Measurements from ENCODE around the gene SMIM26. TPM values are rescaled to one million over a fixed set of nuclear protein-coding genes. Genes with fewer than 3 reads are reported as not detected.

Gene SMIM26
- total and polyA plus RNA-seq, 2 of the 13 experiments (the other 11 are each of a cell fraction or from before 2014, with no cell fraction given): 214 to 249 TPM

- H2AFZ ChIP-seq (ENCODE audit: low read length): no peak overlapping the region
- ChIA-PET POLR2A (no interaction called here), CTCF (ENCODE audit: low intra/inter-chr PET ratio, low total read pairs) (no interaction called here)
- intact Hi-C loops (cut with micrococcal nuclease; ENCODE audit: unreplicated experiment) (no loop called here), in situ Hi-C loops (cut with HindIII; ENCODE audit: extremely low pct_ligation_motif_present, low pct_unique_long_range_greater_than_20kb) (no loop called here)
- no peaks in the 10 kb centered on the region for H3K9me3 ChIP-seq (ENCODE audit: low read length)
- TF ChIP-seq ZNF570 (CRISPR knock-in tag; IDR thresholded peaks at IDR 0.05; ENCODE audit: borderline replicate concordance): no peak
- TF ChIP-seq IRF1 (CRISPR knock-in tag; IDR thresholded peaks at IDR 0.05; ENCODE audit: low read depth): no peak
- peak; percentile 90 for TF ChIP-seq MNT (IDR thresholded peaks at IDR 0.05)
- TF ChIP-seq U2AF1 (optimal IDR thresholded peaks at IDR 0.05; ENCODE audit: low read depth, low read length): no peak
- BruUV-seq (replicated peaks): no TSS peak
- H3K27me3 ChIP-seq (ENCODE audit: control insufficient read depth in 1 of 2, insufficient read depth in 2 of 2, low read length in 2 of 2): no peaks in the 10 kb centered on the region
- no peak for FAIRE-seq
- H3K4me2 ChIP-seq (ENCODE audit: low read depth, low read length): no peak overlapping the region
- no peak for ATAC-seq
- no peak overlapping the region for H3K9ac ChIP-seq (ENCODE audit: insufficient read depth, low read depth, low read length)
- DNase-seq (ENCODE audit: low spot score): no peak
- 90% methylated on average over 8 of the region's 8 CpGs for WGBS (ENCODE audit: low lambda C conversion rate)
- H3K4me1 ChIP-seq (ENCODE audit: insufficient read depth, low read length): no peaks in the 10 kb centered on the region
- H3K79me2 ChIP-seq (ENCODE audit: insufficient read depth, low read length): no peaks in the 10 kb centered on the region
- H4K20me1 ChIP-seq (ENCODE audit: insufficient read depth, low read length): no peaks in the 10 kb centered on the region
- H3K4me3 ChIP-seq (replicated peaks in 1 of 3; ENCODE audit: insufficient read depth in 1 of 3, low read depth in 2 of 3, low read length in 3 of 3): no peak overlapping the region
- H3K36me3 ChIP-seq (replicated peaks in 1 of 2; ENCODE audit: control insufficient read depth in 1 of 2, insufficient read depth in 2 of 2, low read length in 2 of 2): peaks cover 2 to 8% of the 10 kb centered on the region in 2 experiments; a peak in 4 of 5 replicates
- H3K27ac ChIP-seq (ENCODE audit: extremely low read length, insufficient read depth, low read length): no peak overlapping the region
Measured at GRCh38 chr20:18611492-18611891, 44.3 kb downstream of the SMIM26 start.

GRCh38 chr20:18613553-18613952 lies 46.3 kb downstream of the SMIM26 start:
- H3K79me2 ChIP-seq (ENCODE audit: insufficient read depth, low read length): no peaks in the 10 kb centered on the region
- ChIA-PET POLR2A (no interaction called here), CTCF (ENCODE audit: low intra/inter-chr PET ratio, low total read pairs) (no interaction called here)
- 60% methylated on average over 2 of the region's 2 CpGs for WGBS (ENCODE audit: low lambda C conversion rate)
- H3K27me3 ChIP-seq (ENCODE audit: control insufficient read depth in 1 of 2, insufficient read depth in 2 of 2, low read length in 2 of 2): no peaks in the 10 kb centered on the region
- intact Hi-C loops (cut with micrococcal nuclease; ENCODE audit: unreplicated experiment) (no loop called here), in situ Hi-C loops (cut with HindIII; ENCODE audit: extremely low pct_ligation_motif_present, low pct_unique_long_range_greater_than_20kb) (no loop called here)
- H3K36me3 ChIP-seq (replicated peaks in 1 of 2; ENCODE audit: control insufficient read depth in 1 of 2, insufficient read depth in 2 of 2, low read length in 2 of 2): peaks cover 2 to 8% of the 10 kb centered on the region in 2 experiments; a peak in 4 of 5 replicates
- DNase-seq (ENCODE audit: low spot score): no peak
- peak; percentile 74 for ATAC-seq
- no peaks in the 10 kb centered on the region for H4K20me1 ChIP-seq (ENCODE audit: insufficient read depth, low read length)
- H3K4me2 ChIP-seq (ENCODE audit: low read depth, low read length): no peak overlapping the region
- H3K4me1 ChIP-seq (ENCODE audit: insufficient read depth, low read length): no peaks in the 10 kb centered on the region
- TF ChIP-seq MXI1 (IDR thresholded peaks at IDR 0.05; ENCODE audit: borderline replicate concordance, low read depth, low read length) (peak; percentile 48; the same call in 1 of the 3 replicates), E2F2 (CRISPR knock-in tag; IDR thresholded peaks at IDR 0.05; ENCODE audit: borderline replicate concordance) (no peak), ZNF335 (CRISPR knock-in tag; IDR thresholded peaks at IDR 0.05) (no peak), FOSL2 (CRISPR knock-in tag; IDR thresholded peaks at IDR 0.05) (no peak)
- no peak for FAIRE-seq
- no peak overlapping the region for H3K4me3 ChIP-seq (replicated peaks in 1 of 3; ENCODE audit: insufficient read depth in 1 of 3, low read depth in 2 of 3, low read length in 3 of 3)
- no peaks in the 10 kb centered on the region for H3K9me3 ChIP-seq (ENCODE audit: low read length)
- no peak overlapping the region for H2AFZ ChIP-seq (ENCODE audit: low read length)
- H3K9ac ChIP-seq (ENCODE audit: insufficient read depth, low read depth, low read length): no peak overlapping the region
- H3K27ac ChIP-seq (ENCODE audit: extremely low read length, insufficient read depth, low read length): no peak overlapping the region
- no TSS peak for BruUV-seq (replicated peaks)

Data from HepG2 (cell line).